NCI-H2029 (cell line): ENCODE data around the gene IFIT3.

Experiments used
- DNase-seq: peaks from one replicate; lab custom pipeline; 2025; lab: John Stamatoyannopoulos, UW

IFIT3 gene

DNA sequence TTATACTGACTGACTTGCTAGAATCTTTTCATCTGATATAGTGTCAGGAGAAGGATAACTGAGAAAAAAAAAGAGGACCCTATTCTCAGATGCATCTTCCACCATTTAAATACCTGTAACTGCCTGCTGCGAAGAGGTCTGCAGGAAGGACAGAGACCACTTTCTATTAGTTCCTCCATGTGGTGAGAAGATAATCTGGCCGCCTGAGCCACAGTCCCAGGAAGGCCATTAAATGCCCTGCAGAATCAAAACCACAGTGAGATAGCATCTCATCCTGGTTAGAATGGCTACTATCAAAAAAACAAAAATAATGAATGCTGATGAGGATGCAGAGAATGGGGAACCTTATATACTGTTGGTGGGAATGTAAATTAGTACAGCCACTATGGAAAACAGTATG is 30.2 kb downstream of the IFIT3 start:
- no peak for DNase-seq

- DNase-seq = no peak
Observed at GRCh38 chr10:89360157-89360556, 32.4 kb downstream of the IFIT3 start.

- DNase-seq = no peak
Observed at GRCh38 chr10:89362929-89363328, 35.1 kb downstream of the IFIT3 start.

- no peak for DNase-seq
Observed at GRCh38 chr10:89363729-89364442, 36.1 kb downstream of the IFIT3 start.

GRCh38 chr10:89364531-89364930 is 36.7 kb downstream of the IFIT3 start:
- DNase-seq = no peak

GRCh38 chr10:89367529-89367928 is 39.7 kb downstream of the IFIT3 start:
- no peak for DNase-seq

DNA sequence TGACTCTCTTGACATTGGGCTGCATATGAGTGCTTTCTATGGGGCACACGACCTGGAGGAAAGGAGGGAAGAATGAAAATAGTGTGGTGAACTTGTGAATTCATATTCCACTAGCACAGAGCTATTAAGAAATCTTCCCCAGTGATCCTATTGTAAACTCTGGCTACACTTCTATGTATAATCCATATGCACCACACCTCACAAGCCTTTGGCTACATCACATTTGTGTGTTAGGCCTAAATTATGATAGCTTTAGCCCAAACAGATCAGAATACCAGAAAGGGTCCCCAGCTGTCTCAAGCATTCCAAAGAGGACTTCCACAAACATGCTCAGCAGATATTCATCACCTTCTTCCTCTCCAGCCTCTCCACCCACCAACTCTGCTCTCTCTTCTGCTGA is 40.3 kb downstream of the IFIT3 start:
- no peak for DNase-seq

DNA sequence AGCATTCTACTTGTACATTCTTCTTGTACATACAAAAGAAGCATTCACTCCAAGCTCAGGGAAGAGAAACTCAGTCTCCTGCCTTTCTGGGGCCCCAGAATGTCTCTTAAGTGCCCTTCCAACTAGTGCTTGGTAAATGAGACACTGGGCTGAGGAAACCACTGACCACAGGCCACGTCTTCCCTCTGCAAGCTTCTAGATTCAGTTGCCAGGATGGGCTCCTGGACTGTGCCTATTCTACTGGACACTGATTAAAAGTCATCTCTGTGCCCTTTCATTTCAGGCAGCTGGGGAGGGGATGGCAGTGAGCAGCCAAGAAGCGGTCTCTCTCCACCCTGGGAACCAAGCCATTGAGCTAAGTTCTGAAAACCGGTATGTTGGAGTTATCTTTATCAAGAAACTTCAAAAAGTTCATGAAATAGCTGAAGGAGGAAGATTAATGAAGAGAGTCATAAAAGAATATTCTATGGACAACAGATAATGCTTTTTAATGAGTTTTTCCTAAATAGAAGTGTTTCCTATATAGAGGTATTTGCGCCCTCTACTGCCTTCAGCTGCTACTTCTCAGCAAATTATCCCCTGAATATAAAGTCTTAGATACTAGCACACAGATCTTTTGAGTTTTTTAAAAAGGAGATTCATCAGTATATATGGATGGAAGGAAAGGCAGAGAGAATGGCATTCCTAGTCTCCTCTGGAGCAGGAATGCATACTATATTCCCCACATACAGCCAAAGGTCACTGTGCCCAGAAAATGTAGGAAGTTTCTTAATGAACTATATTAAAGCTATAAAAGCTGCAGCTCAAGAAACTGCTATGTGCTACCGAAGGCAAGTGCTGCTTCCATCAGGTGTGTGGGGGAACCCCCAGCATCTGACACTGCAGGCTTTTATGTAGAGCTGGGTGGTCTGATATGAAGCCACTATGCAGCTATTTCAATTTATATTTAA is 41.6 kb downstream of the IFIT3 start:
- DNase-seq = no peak

DNA sequence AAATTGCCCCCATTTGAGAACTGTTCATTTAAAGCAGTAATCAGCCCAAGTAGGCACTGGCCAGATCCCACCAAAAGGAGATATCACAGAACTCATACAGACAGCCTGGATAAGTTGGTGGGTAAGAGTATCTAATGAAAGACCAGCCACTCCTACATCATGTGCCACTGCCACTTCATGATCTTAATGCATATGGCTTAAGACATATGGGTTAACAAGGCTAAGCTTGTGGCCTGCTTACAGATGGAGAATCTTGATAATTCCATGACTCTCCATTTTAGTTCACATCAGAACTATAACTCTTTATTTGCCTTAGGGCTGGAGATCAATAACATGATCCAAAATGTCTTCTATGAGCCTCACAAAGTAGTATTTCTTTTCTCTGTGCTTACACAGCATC is 43.3 kb downstream of the IFIT3 start:
- DNase-seq = no peak

DNA sequence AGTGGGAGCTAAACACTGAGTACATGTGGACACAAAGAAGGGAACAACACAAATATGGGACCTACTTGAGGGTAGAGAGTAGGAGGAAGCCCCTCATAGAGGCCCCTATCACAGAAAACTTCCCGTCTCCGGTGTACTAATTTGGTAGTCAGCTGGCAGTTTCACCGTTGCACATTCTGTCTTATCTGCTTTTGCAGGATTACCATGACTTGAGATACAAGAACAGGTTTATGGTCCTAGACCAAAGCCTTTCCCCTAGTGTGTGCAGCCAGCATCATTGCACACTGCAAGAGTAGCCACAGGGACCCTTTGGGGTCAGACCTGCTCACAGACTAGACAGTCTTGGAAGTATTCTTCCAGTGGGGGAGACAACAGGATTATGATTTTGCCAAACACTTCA is 44.2 kb downstream of the IFIT3 start:
- no peak for DNase-seq

DNA sequence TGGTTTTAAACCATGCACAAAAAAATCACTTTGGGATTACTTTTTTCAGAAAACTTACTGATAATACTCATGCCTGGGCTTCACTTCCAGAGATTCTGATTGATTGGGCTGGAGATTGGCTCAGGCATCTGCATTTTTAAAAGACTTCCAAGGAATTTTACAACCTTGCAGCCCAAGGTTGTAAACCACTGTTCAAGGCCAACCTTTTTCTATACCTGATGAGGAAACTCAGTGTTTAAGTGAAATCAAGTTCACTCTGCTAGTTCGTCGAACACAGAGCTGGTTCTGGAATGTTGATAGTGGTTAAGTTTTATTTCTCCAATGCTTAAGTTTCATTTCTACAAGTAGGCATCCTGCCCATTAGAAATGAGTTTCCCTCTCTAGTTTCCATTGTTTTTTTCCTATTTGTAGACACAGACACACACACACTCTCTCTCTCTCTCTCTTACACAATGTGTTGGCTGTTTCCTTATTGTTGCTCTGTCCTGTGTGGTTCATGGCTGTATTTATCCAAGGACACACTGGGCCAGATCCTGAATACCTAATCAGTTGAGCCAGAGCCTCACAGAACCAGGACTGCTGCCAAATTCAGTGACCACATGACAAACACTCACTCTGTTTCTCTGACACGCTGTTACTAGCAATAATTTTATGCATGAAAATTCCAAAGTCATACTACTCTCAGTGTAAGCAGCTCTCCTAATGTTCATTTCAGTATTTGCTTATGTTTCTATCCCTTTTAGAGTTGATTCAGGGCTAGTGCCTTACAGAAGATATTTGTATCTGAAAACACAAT is 46.3 kb downstream of the IFIT3 start:
- DNase-seq = peak; percentile 54

DNA sequence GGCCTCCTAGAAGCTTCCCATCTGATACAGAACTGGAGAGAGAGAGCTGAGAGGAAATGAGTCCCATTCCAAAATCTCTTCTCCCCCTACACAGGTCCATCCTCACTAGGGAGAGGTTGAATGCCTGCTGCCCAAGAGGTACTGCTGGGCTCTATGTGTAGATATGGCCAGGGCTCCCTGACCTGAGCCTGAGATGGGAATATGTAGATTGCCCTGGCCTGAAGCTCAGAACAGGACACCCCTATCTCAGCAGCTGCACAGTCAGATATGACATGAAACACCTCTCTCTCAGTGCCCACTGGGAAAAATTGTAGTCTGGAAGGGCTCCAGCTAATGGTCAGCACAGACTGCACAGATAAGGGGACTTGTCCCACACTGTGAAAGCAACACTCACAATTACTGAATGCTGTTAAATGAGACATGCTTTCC is 46.9 kb downstream of the IFIT3 start:
- DNase-seq = no peak

GRCh38 chr10:89377705-89378637 is 50.2 kb downstream of the IFIT3 start, which contains the start of gene IFIT1B:
TSS of gene IFIT1B (plus strand) at chr10:89378056. CDS start at chr10:89378136, 80 bp downstream.
- DNase-seq = no peak

DNA sequence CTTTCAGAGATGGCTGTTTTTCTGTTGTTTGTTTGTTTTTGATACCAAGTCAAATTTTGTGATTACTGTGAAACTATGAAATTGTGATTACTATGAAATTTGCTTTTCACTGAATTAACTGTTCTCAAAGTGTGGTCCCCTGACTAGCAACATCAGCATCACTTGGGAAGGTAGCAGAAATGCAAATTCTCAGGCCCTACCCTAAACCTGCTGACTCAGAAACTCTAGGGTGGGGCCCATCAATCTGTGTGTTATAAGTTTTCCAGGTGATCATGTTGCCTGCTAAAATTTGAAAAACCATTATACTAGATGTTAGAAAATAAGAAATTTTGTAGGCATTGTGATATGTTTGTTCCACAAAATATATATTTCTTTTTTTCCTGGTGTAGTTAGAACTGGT is 51.3 kb downstream of the IFIT3 start:
- no peak for DNase-seq

- no peak for DNase-seq
Observed at GRCh38 chr10:89382757-89383156, 55.0 kb downstream of the IFIT3 start.

- DNase-seq = no peak
Observed at GRCh38 chr10:89384474-89385340, 56.9 kb downstream of the IFIT3 start.

GRCh38 chr10:89388806-89389205 is 61.0 kb downstream of the IFIT3 start:
- no peak for DNase-seq

GRCh38 chr10:89389254-89389653 is 61.5 kb downstream of the IFIT3 start:
- no peak for DNase-seq
